HG02885 (cell line): Measurements from ENCODE around the gene CCL17.
A peak's percentile ranks its signal among the peaks of the same experiment; 100 is the strongest.
"Not testable (repeated sequence)": the region's sequence is repeated elsewhere in the genome, so short reads cannot be mapped to it uniquely, and the experiment has no call there.

Experiments
- ATAC-seq: cut with Tn5 transposase; IDR thresholded peaks from one replicate; pipeline ENCODE4 v1.9.1; 2021; ENCODE audit warnings: mild to moderate bottlenecking; ENCODE audit not compliant: unreplicated experiment, poor library complexity

Gene CCL17

DNA sequence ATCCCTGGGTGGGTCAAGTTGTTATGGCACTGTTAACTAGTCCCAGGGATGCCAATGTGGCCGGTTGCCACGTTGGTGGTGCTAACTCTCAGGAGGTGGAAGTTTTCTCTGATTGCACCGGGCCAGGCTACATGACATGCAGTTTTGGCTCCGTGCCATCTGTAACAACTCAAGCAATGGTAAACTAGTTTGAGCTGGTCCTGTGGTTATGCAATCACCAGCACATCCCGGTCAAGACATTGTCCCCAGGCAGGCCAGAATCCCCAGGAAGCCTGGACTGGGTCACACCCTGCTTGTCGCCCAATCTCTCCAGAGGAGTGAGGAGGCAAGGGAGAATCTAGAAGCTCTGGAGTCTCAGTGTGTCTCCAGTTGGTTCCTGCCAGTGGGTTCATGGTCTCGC lies 10.1 kb upstream of the CCL17 start:
- ATAC-seq: no peak

DNA sequence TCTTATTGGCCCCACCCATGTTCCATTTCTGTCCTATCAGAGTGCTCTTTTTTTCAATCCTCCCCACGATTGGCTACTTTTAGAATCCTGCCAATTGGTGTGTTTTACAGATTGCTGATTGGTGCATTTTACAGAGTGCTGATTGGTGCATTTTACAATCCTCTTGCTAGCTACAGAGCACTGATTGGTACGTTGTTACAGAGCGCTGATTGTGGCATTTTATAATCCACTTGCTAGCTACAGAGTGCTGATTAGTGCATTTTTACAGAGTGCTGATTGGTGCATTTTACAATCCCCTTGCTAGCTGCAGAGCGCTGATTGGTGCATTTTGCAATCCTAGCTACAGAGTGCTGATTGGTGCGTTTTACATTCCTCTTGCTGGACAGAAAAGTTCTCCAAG lies 9.5 kb upstream of the CCL17 start:
- ATAC-seq: no peak

DNA sequence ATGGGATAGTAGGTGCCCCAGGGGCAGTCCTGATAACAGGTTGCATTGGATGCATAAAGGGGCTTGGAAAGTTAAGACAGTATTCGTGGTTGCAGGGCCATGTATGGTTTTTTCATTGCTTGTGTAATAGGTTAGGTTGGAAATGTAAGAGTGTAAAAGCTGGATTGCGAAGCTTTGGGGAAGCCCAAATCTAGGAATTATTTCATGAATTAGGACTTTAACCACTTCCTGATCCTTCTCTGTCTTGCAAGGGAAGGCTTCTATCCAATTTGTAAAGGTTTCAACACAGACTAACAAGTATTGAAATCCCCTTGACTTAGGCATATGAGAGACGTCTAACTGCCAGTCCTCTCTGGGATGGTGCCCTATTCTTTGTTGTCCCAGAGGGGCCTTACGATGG lies 7.8 kb upstream of the CCL17 start:
- no peak for ATAC-seq

DNA sequence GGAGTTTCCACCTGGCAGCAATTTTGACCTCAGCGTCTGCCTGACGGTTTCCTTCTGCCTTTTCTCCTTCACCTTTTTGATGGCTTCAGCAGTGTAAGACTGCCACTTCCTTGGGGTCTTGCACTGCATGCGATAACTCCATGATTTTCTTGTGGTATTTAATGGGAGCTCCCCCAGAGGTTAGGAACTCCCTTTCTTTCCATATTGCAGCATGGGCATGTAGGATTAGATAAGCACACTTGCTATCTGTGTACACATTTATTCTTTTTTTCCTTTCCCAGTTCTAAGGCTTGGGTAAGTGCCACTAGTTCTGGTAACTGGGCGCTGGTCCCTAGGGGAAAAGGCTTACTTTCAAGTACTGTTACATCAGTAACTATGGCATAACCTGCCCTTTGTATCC lies 7.1 kb upstream of the CCL17 start:
- not testable (repeated sequence) for ATAC-seq

DNA sequence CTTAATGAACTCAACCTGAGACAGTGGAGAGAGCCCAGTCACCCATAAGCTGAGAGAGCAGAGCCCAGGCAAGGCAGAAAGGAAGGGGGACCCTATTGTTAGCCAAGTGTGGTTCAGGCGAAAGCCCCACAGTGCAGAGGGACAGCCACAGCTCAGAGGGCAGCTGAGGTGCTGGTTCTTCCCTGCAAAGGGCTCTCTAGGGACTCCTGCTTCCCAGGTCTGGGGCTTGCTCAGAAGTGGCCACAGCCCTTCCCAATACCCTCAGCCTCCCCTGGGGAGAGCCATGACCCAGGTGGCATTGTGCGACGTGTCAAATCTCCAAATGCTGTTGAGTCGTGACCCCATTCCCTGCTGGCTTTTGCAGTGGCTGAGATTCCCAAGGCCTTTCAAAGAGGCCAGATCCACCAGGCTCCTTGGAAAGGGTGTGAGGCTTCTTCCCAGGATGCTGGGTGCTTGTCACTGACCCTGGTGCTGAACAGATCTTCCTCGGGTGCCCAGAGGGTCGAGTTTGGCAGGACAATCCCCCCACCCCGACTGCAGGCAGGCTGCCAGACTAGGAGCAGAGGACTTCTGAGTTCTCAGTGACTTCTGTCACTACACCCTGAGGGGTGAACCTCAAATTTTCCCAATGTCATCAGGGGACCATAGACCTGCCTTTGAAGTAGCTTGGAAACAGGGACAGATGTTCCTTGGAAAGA lies 2.5 kb upstream of the CCL17 start:
- no peak for ATAC-seq

DNA sequence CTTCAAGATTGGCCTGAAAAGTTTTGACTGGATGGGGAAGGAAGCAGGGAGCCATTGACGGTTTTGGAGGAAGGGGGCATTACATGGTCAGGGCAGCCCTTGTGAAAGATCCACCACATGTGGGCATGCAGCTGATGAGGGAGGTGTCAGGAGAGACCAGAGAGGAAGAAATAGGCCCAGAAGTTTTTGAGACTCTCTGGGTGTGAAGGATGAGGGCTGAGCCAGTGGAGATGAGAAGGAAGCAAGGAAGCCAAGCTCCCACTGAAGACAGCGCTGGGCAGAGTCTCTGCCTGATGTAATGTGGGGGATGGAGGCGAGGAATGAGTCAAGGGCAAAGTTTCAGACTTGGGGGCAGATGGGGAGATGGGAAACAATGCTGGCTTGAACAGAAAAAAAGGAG lies 530 bp downstream of the CCL17 start:
- ATAC-seq: no peak

DNA sequence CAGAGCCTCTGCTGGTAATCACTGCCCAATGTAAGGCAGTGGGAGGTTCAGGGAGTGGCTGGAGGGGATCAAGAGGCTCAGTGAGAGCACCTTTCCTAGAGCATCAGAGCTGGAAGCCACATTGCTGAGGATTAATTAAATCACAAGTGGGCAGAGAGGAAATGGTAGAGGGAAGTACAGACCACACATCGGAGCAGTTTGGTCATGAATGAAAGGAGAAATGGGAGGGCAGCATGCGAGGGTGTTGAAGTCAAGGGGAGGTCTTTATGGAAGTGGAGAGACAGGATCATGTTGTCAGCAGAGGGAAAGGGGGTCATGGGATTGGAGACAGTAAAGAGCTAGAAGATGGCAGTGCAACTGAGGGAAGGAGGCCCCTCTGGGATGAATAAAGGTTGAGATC lies 2.3 kb downstream of the CCL17 start:
- ATAC-seq: no peak

DNA sequence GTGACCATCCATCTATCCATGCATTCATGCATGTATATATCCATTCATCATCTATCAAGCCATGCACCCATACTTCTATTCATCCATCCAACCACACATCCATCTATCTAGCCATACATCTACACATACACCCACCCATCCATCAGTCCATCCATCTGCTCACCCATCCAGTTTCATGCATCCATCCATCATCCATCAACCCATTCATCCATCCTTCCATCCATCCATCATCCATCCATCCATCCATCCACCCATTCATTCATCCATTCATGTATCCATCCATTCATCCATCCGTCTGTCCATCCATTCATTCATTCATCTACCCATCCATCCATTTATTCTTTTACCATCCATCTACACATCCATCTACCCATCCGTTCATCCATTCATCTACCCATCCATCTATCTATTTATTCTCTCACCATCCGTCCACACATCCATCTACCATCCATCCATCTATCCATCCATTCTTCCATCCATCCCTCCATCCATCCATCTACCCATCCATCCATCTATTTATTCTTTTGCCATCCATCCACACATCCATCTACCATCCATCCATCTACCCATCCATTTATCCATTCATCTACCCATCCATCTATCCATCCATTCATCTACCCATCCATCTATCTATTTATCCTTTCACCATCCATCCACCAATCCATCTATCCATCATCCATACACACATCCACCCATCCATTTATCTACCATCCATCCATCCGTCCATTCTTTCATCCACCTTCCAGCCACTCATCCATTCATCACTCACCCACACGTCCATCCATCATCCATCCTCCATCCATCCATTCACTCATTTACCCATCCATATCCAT lies 3.2 kb downstream of the CCL17 start:
- no peak for ATAC-seq

DNA sequence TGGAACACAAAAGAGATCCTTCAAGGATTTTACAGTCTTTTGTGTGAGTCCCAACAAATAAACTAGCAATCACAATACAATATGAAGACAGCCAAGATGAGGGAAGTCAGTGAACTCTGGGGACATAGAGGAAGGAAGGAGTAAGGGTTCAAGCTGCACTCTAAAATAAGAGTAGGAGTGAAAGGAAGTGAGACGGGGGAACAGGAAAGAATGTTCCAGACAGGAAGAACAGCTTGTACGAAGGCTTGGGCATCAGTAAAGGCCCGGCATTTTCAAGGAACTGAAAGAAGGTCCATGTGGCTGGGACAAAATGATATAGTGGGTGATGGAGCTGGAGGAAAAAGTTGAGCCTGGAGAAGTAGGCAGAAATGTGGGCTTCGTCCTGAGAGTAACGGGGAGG lies 4.5 kb downstream of the CCL17 start:
- no peak for ATAC-seq

DNA sequence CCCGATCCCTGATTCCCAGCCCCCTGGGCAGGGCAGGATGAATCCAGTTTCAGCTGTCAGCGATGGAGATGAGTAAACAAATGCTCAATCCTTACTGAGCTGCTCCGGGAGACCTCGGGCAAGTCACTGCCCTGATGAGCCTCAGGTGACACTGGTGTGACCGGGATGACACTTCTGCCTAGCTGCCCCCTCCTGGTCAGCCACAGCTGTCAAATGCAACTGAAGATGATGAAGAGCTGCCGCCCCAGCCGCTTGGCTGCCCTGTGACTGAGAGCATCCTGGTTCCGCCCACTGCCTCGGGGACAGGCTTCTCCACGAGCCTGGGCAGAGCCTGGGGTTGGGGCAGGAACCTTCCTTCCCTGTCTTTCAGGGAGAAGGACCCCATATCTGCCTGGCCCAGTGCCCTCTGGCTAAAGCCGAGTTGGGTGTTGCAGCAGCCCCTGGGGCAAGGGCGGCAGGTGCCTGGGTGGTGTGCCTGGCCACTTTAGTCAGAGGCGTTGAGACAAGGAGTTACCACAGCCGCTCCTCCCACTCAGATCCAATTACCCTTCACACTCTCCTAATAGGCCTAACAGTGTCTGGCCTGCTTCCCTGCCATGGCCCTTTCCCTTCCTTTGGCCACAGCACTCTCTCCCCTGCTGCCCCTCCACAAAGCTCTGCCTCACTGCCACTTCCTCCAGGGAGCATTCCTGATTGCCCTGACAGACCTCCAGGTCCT lies 5.5 kb downstream of the CCL17 start:
- ATAC-seq: no peak

DNA sequence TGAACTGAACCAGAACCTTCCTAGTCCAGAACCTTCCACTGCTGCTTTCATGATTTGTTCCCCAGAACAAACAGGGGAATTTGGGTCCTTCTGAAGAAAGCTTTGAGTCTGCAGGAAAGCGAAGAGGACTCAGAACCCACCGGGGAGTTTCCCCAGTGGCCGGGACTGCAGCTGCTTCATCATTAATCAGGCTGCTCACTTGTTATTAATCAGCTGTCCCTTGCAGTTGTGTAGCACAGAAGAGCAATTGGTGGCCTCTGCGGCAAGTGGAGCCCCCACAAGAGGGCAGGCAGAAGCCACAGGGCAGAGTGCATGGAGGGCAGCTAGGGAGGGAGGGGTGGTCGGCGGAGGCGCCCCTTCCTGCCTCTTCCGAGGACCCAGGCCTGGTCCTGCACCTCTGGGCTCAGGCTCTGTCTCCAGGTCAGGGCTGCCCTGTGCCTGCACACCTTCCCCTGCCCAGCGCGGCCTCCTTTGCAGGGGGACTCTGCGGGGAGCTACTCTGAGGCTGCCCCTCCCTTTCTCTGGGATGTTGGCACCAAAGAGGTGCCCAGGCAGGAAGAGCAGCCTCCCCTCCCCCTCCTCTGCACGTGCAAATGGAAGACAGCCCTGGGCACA lies 6.9 kb downstream of the CCL17 start:
- no peak for ATAC-seq

DNA sequence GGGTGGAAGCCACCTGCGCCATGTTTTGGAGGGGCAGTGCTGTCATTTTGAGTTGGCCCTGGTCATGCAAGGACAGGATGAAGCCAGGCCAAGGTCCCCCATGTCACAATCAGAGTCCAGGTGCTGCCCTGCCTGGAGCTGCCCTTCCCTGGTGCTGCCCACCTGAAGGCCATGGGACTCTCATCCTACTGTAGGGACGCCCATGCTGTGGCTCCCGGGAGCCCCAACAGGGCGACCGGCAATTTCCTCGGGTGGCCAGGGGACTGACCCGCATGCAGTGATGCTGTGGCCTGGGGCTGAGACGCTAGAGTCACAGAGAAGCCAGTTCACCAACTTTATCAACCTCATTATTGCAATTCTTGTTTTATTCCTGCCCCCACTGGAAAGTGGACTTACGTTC lies 8.0 kb downstream of the CCL17 start:
- ATAC-seq: no peak

DNA sequence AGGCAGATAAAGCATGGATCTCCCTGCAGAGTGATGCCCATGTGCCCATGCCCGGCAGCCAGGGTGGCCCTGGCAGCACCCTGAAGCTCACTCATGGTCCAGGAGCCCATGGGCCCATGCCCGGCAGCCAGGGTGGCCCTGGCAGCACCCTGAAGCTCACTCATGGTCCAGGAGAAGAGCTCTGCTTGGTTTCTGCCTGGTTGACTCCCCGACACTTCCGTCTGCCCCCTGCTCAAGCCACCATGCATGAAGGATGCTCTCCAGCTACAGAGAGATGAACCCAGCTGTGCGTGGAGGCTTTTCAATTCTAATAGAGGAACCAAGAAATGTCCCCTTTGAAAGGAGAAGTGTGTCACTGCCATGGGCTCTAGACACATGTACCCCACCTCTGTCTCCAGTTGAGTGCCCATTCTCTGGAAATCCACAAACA lies 8.7 kb downstream of the CCL17 start:
- ATAC-seq: peak; percentile 80

DNA sequence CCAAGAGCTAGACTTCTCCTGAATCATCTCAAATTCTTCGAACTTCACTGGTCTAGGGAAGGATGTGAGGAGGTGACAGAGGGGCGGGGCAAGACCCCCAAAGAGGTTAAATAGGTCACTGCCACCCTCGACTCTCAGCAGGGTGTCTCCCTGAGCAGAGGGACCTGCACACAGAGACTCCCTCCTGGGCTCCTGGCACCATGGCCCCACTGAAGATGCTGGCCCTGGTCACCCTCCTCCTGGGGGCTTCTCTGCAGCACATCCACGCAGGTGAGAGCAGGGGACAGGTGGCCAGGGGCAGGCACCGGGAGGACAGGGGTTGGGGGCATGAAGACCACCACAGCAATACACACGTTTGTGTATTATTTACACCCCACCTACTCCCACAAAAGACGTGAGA lies 9.2 kb downstream of the CCL17 start:
- ATAC-seq: no peak

DNA sequence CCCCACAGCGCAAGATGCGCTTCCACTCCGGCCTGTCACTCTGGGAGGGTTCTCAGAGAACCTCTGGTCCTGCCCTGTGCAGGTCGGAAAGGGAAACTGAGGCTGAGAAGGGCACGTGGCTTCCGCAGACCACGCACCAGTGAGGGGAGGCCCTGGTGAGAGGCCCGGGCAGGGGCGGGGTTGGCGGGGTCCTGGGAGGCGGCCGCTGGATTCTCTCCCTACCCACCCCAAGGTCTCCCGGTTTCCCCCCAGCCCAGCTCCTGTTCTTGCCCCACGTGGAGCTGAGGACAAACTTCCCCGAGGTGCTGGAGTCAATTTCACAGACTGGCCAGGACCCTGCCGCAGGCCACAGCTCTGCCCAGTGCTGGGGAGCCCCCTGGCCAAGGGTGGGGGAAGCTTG lies 11.5 kb downstream of the CCL17 start:
- ATAC-seq: no peak

DNA sequence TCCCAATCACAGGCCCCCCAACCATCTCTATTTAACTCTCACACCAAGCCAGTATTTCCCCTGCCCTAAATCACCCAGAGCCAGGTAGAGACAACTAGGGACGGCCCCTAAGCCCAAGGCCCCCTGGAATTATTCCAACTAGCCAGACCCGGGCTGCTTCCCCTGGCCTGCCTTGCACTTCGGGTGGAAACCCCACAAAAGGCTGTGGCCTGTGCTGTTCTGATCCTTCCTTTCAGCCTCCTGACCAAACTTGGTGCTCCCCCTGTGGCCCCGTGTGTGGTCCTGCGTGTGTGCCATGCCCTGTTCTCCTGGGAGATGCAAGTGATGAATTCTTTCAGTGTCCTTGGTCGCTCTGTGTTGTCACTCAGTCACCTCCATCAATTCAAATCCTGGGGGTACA lies 14.9 kb downstream of the CCL17 start:
- ATAC-seq: no peak

DNA sequence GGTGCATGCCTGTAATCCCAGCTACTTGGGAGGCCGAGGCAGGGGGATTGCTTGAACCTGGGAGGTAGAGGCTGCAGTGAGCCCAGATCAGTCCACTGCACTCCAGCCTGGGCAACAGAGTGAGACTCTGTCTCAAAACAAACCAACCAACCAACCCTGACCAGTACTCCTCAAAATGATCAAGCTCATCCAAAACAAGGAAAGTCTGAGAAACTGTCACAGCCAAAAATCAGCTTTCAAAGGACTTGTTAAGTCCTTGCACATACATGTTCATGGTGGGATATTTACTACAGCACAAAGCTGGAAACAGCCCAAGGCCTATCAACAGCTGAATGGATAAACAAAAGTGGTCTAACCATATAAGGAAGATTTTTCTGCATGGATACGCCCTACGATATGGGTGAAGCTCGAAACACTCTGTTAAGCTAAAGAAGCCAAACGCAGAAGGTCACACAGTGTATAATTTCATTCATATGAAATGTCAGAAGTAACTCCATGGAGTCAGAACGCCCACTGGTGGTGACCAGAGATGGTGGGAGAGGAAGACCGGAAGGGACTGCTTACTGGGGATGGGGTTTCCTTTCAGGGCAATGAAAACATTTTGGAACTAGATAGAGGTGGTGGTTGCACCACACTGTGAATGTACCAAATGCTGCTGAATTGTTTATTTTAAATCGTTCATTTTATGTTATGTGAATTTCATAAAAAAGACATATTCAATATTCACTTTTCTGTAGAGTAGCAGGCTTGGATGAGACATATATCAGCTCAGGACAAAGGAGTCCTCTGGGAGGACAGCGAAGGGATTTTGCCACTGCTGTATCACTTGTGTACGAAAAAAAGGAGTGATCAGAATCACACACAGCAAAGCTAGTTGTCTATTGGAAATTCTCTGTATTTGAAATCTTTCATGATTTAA lies 17.7 kb downstream of the CCL17 start:
- ATAC-seq: no peak

DNA sequence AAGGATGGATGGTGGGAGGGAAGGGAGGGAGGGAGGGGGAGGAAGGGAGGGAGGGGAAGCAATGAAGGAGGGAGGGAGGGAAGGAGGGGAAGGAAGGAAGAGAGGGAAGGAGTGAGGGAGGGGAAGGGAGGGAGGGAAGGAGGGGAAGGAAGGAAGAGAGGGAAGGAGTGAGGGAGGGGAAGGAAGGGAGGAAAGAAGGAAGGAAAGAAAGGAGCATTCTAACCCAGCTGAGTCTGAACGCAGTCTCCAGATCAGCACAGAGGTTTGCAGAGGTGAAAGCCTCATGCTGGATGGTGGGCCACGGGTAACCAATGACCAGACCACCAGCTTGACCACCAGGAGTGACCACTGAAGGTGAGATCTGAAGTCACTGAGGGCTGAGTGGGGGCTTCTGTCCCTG lies 18.6 kb downstream of the CCL17 start:
- ATAC-seq: no peak

DNA sequence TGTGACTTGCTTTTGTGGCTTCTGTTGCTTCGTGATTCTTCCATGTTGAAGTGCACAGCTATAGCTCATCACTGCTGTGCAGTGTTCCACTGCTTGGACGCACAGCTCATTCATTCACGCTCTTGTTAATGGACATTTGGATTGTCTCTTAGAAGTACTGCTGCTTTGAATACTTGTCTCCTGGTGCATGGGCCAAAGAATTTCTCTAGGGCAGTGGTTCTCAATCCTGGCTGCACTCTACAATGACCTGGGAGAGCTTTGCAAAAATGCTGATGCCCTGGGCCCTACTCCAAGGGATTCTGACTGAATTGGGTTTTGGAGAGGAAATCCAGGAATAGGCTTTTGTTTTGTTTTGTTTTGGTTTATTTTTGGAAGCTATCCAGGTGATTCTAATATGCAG lies 20.0 kb downstream of the CCL17 start:
- ATAC-seq: no peak

DNA sequence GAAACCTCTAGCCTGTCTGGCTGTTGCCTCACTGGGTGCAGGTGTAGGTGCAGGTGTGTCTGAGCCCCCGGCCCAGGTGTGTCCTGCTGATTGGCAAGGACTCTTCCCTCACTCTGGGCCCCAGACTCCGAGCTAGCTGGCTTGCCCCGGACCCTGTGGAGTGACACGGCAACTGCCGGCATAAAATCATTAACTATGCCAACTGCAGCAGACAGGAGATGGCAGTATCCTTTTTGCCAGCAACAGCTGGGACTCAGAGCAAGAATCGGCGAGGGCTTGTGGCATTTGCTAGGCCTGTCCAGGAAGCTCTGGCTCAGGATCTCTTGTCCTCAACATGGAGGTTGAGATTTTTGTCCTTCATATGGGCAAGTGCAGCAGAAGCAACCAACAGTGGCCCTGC lies 21.8 kb downstream of the CCL17 start:
- no peak for ATAC-seq
